GM06990 (cell line): ENCODE results near the gene GATC.
"Not testable (repeated sequence)": the region's sequence is repeated elsewhere in the genome, so short reads cannot be mapped to it uniquely, and the experiment has no call there.

ENCODE experiments used
- DNase-seq: peaks from one replicate; pipeline ENCODE4 v3.0.0-alpha.2; 2011; ENCODE audit not compliant: insufficient read length; ENCODE audit errors: extremely low read depth
- H3K27me3 ChIP-seq: replicated peaks from 2 replicates; pipeline ENCODE4 v1.6.0; 2011; ENCODE audit warnings: low read length; ENCODE audit not compliant: control insufficient read depth, insufficient read depth
- H3K36me3 ChIP-seq: 2 replicates; pipeline ENCODE4 v1.5.1; 2011; ENCODE audit warnings: low read length; ENCODE audit not compliant: control insufficient read depth, insufficient read depth
- H3K4me3 ChIP-seq: replicated peaks from 2 replicates; pipeline ENCODE4 v1.5.1; 2011; ENCODE audit warnings: low read depth, mild to moderate bottlenecking, control low read depth, low read length
- TF ChIP-seq, protein P1 (sequence below): IDR thresholded peaks from 2 replicates; pipeline ENCODE4 v1.5.1; 2011; ENCODE audit warnings: low read length, control low read depth, mild to moderate bottlenecking, inconsistent platforms; ENCODE audit not compliant: insufficient read depth, poor library complexity, severe bottlenecking

The GATC gene

DNA sequence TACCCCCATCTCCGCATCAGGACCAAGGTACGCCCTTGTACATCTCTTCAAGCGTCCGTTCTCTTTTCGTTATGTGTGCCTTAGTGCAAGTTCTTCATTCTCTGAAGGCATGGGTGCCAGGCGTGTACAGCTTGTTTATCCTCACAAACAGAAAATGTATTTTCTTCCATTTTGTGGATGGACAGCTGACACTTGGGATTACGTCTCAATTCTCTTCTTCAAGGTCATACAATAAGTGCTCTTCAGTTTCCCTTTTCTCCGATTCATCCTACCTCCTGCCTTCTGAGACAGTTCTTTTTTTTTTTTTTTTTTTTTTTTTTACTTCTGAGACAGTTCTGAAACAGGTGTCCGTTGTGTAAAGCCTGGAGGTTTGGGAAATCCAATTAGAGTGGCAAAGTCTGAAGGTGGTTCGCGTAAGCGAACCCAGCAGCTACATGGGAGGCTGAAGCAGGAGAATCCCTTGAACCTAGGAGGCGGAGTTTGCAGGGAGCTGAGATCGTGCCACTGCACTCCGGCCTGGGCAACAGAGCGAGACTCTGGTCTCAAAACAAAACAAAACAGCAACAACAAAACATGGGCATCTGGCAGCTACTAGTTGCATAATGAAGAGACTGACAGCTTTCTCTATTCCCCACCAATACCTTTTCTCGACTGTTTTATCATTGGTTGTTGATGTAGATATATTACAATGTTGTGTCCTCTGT is 7.6 kb upstream of the GATC start:
- Histone ChIP-seq H3K36me3 (no peaks in the 10 kb centered on the region; the same call in 1 of the 2 replicates), H3K4me3 (peak overlapping the region; percentile 95), H3K27me3 (no peaks in the 10 kb centered on the region)
- TF ChIP-seq, protein P1, sequence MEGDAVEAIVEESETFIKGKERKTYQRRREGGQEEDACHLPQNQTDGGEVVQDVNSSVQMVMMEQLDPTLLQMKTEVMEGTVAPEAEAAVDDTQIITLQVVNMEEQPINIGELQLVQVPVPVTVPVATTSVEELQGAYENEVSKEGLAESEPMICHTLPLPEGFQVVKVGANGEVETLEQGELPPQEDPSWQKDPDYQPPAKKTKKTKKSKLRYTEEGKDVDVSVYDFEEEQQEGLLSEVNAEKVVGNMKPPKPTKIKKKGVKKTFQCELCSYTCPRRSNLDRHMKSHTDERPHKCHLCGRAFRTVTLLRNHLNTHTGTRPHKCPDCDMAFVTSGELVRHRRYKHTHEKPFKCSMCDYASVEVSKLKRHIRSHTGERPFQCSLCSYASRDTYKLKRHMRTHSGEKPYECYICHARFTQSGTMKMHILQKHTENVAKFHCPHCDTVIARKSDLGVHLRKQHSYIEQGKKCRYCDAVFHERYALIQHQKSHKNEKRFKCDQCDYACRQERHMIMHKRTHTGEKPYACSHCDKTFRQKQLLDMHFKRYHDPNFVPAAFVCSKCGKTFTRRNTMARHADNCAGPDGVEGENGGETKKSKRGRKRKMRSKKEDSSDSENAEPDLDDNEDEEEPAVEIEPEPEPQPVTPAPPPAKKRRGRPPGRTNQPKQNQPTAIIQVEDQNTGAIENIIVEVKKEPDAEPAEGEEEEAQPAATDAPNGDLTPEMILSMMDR, result no peak
- peak; percentile 28 for DNase-seq

DNA sequence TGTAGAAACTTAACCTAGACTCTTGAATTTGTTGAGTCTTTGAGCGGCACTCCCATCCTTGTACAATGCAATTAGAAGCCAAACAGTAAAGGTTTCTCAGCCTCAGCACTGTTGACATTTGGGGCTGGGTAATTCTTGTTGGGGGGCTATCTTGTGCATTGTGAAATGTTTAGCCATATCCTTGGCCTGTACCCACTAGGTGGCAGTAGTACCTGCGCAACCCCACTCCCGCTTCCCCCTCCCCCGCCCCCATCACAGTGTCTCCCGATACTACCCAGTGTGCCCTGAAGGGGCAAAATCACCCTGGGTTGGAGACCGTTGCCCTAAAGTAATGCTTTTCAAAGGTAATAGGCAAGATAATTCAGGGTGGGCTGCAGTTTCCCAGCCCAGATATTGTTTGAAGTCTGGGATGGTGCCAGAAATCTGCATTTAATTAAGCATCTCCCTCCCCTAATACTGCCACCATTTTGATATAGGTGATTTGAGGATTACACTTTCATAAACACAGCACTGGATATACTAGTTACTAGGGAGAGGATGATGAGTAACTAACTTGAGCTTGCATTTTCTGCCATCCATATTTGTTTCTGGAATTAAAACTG is 6.5 kb upstream of the GATC start:
- TF ChIP-seq, protein P1, result peak; percentile 84
- H3K4me3 ChIP-seq, result peak overlapping the region; percentile 95
- peaks cover 4% of the 10 kb centered on the region for H3K36me3 ChIP-seq
- peak; percentile 64 for DNase-seq
- H3K27me3 ChIP-seq, result no peaks in the 10 kb centered on the region

DNA sequence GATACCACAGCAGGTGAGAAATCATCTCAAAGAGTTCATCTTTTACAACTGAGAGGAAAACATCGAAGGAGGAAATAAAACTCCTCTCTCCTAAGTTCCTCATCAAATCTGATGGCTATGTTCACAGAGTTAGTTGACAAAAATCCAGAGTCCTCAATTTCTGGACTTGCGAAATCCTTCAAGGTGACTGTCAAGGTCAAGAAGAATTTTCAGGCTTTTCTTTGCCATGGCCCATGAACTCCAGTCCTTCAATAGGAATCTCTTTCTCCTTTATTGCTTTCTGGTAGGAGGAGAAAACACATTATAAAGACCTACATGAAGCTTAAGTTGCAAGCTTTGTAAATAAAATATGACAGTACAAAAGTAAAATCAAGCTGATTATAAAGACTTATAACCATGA is 1.6 kb upstream of the GATC start:
- peaks cover 5% of the 10 kb centered on the region for H3K36me3 ChIP-seq
- TF ChIP-seq, protein P1, result no peak

DNA sequence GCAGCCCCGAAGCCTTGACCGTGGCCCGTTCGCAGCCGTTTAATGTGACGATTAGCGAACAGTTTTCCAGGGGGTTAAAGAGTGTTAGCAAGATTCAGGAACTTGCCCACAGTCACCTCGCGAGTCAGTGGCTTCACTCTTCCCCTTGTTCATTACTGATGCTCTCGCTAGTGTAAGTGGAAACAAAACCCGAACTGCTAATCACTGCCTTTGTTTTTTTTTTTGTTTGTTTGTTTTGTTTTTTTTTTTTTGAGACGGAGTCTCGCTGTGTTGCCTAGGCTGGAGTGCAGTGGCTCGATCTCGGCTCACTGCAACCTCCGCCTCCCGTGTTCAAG is 567 bp downstream of the GATC start:
- H3K36me3 ChIP-seq, H3K27me3 ChIP-seq, DNase-seq: not testable (repeated sequence)
- H3K4me3 ChIP-seq, result peak overlapping the region; percentile 92

More for the DNA sequence above, 1.6 kb upstream of the GATC start:
- DNase-seq, result no peak
- peak overlapping the region; percentile 92 for H3K4me3 ChIP-seq
- no peaks in the 10 kb centered on the region for H3K27me3 ChIP-seq

DNA sequence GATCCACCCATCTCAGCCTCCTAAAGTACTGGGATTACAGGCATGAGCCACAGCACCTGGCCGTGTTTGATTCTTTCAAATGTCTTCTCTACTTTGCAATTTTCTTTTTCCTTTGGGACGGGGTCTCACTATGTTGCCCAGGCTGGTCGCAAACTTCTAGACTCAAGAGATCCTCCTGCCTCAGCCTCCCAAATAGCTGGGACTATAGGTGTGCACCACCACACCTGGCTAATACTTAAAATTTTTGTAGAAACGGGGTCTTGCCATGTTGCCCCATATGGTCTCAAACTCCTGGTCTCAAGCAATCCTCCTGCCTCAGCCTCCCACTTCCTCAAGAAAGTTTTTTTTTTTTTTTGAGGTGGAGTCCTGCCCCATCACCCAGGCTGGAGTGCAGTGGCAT is 1.7 kb downstream of the GATC start:
- no peak for DNase-seq
- H3K27me3 ChIP-seq, result no peaks in the 10 kb centered on the region
- TF ChIP-seq, protein P1, result no peak
- peaks cover 6% of the 10 kb centered on the region for H3K36me3 ChIP-seq
- H3K4me3 ChIP-seq, result no peak overlapping the region

DNA sequence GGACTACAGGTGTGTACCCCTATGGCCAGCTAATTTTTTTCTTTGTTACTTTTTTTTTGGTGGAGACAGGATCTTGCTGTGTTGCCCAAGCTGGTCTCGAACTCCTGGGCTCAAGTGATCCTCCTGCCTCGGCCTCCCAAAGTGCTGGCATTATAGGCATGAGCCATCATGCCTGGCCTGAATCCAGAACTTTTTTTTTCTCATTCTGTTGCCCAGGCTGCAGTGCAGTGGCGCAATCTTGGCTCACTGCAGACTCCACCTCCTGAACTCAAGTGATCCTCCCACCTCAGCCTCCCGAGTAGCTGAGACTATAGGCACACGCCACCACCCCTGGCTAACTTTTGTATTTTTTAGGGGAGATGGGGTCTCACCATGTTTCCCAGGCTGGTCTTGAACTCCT is 6.3 kb downstream of the GATC start:
- H3K27me3 ChIP-seq, H3K36me3 ChIP-seq, H3K4me3 ChIP-seq, DNase-seq: not testable (repeated sequence)
